Measurements from ENCODE around the gene HBG2.

HBG2 gene

DNA sequence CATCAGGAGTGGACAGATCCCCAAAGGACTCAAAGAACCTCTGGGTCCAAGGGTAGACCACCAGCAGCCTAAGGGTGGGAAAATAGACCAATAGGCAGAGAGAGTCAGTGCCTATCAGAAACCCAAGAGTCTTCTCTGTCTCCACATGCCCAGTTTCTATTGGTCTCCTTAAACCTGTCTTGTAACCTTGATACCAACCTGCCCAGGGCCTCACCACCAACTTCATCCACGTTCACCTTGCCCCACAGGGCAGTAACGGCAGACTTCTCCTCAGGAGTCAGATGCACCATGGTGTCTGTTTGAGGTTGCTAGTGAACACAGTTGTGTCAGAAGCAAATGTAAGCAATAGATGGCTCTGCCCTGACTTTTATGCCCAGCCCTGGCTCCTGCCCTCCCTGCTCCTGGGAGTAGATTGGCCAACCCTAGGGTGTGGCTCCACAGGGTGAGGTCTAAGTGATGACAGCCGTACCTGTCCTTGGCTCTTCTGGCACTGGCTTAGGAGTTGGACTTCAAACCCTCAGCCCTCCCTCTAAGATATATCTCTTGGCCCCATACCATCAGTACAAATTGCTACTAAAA lies 27.8 kb downstream of the HBG2 start, which contains the start of gene HBB:
Gene HBB (minus strand): TSS at position 340 of the 579 bp plus-strand sequence. CDS start 50 bp downstream, at position 290.
- no peak for DNase-seq

DNA sequence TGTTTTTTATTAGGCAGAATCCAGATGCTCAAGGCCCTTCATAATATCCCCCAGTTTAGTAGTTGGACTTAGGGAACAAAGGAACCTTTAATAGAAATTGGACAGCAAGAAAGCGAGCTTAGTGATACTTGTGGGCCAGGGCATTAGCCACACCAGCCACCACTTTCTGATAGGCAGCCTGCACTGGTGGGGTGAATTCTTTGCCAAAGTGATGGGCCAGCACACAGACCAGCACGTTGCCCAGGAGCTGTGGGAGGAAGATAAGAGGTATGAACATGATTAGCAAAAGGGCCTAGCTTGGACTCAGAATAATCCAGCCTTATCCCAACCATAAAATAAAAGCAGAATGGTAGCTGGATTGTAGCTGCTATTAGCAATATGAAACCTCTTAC lies 29.1 kb downstream of the HBG2 start:
- DNase-seq, result no peak

DNA sequence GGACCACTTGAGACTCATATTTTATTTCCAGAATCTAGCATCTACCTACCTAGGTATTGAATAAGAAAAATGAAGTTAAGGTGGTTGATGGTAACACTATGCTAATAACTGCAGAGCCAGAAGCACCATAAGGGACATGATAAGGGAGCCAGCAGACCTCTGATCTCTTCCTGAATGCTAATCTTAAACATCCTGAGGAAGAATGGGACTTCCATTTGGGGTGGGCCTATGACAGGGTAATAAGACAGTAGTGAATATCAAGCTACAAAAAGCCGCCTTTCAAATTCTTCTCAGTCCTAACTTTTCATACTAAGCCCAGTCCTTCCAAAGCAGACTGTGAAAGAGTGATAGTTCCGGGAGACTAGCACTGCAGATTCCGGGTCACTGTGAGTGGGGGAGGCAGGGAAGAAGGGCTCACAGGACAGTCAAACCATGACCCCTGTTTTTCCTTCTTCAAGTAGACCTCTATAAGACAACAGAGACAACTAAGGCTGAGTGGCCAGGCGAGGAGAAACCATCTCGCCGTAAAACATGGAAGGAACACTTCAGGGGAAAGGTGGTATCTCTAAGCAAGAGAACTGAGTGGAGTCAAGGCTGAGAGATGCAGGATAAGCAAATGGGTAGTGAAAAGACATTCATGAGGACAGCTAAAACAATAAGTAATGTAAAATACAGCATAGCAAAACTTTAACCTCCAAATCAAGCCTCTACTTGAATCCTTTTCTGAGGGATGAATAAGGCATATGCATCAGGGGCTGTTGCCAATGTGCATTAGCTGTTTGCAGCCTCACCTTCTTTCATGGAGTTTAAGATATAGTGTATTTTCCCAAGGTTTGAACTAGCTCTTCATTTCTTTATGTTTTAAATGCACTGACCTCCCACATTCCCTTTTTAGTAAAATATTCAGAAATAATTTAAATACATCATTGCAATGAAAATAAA lies 29.8 kb downstream of the HBG2 start:
- DNase-seq, result no peak

DNA sequence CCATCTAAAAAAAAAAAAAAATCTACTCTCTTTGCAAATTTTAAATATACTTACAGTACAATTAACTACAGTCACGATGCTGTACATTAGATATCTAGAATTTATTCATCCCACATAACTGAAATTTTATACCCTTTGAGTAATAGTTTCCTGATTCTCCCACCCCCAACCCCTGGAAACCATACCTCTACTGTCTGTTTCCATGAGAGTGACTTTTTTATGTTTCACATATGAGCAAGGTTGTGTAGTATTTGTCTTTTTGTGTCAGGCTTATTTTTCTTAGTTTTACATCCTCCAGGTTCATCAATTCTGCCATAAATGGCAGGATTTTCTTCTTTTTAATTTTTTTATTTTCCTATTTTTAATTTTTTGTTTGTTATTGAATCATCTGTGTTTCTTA lies 30.9 kb downstream of the HBG2 start:
- no peak for DNase-seq

DNA sequence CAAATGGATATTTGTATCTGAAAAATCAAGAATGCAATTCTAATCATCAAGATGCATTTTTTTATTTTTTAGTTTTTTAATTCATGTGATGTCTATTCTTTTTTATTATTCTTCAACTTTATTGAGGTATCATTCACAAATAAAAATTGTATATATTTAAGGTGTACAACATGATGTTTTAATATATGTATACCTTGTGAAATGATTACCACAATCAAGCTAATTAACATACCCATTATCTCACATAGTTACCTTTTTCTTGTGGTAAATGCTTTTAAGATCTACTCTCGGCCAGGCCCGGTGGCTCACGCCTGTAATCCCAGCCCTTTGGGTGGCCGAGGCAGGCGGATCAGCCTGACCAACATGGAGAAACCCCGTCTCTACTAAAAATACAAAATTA lies 31.4 kb downstream of the HBG2 start:
- DNase-seq, result no peak

DNA sequence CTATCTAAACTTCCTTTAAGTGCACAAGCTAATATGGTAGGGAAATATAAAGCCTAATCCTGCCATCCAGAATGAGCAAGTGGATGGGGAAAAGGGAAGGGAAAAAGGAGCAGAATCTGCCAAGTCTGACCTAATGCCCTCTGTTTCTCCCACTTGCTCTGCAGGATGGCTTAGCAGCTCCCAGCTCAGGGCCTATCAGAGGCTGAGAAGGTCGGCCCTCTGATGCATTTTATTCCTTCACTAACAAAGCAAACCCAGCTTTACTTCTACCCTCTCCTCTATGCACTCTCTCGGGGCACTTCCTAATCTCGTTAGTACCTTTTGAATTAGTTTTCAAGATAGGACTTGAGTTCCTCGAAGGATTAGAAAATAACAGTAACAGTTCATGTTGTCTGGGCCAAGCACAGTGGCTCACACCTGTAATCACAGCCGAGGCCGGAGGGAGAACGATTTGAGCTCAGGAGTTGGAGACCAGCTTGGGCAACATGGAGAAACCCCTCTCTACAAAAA lies 44.1 kb downstream of the HBG2 start:
- no peak for DNase-seq

DNA sequence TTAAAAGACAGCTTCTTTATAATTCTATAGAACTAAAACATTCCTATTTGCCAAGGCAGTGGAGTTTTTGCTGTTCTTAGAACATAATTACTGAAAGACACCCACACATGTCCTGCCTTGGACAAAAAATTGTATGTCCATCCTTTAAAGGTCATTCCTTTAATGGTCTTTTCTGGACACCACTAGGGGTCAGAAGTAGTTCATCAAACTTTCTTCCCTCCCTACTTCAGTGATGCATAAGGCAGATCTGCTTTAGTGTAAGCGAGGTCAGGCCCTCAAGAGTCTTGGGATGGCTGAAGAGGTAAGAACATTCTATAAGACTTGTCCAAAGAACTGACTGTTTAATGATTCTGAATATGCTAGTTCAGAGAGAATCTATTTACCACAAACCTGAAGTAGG lies 49.8 kb downstream of the HBG2 start:
- no peak for DNase-seq

DNA sequence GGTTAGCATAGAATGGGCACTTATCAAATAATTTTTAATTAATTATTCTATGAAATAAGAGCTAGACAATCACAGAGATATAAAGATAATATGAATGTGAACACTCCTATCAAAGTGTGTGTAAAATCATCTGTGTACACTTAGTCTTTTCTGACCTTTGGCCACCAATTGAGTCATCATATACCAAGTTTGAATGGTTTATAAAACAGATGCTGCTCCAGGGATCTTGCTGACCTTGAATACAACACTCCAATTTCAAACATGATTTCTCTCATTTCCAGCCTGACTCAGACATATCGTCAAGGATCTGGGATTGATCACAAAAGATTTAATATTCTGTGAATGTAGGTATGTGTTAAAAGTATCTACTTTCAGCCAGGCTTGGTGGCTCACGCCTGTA lies 51.2 kb downstream of the HBG2 start:
- DNase-seq, result no peak
